HepG2 (cell line): Measurements from ENCODE around the gene C19orf47. TPM values are rescaled to one million over a fixed set of nuclear protein-coding genes. Genes with fewer than 3 reads are reported as not detected.

Experiments used
- ATAC-seq: fragments of 200-7000 bp; cut with Tn5 transposase; 3 replicates; pipeline ENCODE4 v1.9.1; 2020; ENCODE audit warnings: mild to moderate bottlenecking, moderate library complexity
- BruUV-seq: library from RNA; stranded (reverse); fragments of 400-500 nt; replicated peaks from 2 replicates; lab custom pipeline; 2021; lab: Mats Ljungman, UMichigan
- CTCF ChIA-PET: fragments of 300-600 bp; formaldehyde crosslinking; extraction: SDS; loops from one replicate; lab custom pipeline; 2021; ENCODE audit warnings: low total read pairs, inconsistent platforms, low intra/inter-chr PET ratio; lab: Yijun Ruan, JAX
- POLR2A ChIA-PET: fragments of 350-600 bp; sonication (Branson Sonifier 250); formaldehyde crosslinking; loops from one replicate; lab custom pipeline; 2020; ENCODE audit warnings: antibody characterized with exemption, inconsistent platforms; lab: Yijun Ruan, JAX
- DNase-seq: peaks from one replicate; pipeline ENCODE4 v3.0.0-alpha.2; 2015; ENCODE audit warnings: low spot score
- FAIRE-seq: peaks from 3 replicates; lab custom pipeline; 2011; peaks lifted over from hg19 to GRCh38; lab: Jason Lieb, UNC
- H2AFZ ChIP-seq: one replicate; pipeline ENCODE4 v1.6.1; 2011; ENCODE audit warnings: low read length, inconsistent platforms
- H3K27ac ChIP-seq: fragments of 300-600 bp; 3 replicates; pipeline ENCODE4 v1.8.0; 2011; ENCODE audit warnings: mixed run types, mild to moderate bottlenecking, mixed read lengths, low read length, inconsistent platforms; ENCODE audit not compliant: insufficient read depth; ENCODE audit errors: extremely low read length
- H3K27me3 ChIP-seq, 2 experiments: fragments of 200-600 bp in 1 of 2; 2 replicates in 1 of 2; 3 replicates in 1 of 2; pipeline versions ENCODE4 v1.6.0 to v1.8.0; 2011; ENCODE audit warnings: low read length in 2 of 2, mild to moderate bottlenecking in 2 of 2, moderate library complexity in 2 of 2, inconsistent platforms in 1 of 2; ENCODE audit not compliant: insufficient read depth in 2 of 2, control insufficient read depth in 1 of 2
- H3K36me3 ChIP-seq, 2 experiments: fragments of 200-600 bp in 1 of 2; replicated peaks in 1 of 2; 2 replicates in 1 of 2; 3 replicates in 1 of 2; pipeline versions ENCODE4 v1.5.1 to v1.8.0; 2011; ENCODE audit warnings: low read length in 2 of 2, inconsistent platforms in 1 of 2; ENCODE audit not compliant: insufficient read depth in 2 of 2, control insufficient read depth in 1 of 2
- H3K4me1 ChIP-seq: 2 replicates; pipeline ENCODE4 v1.5.1; 2012; ENCODE audit warnings: low read length, inconsistent platforms; ENCODE audit not compliant: insufficient read depth
- H3K4me2 ChIP-seq: 2 replicates; pipeline ENCODE4 v1.6.0; 2011; ENCODE audit warnings: low read depth, low read length, inconsistent platforms
- H3K4me3 ChIP-seq, 3 experiments: fragments of 200-600 bp in 1 of 3; sonication (generic), shearing (Covaris generic) in 1 of 3; replicated peaks in 1 of 3; 2 replicates each; pipeline ENCODE4 v1.5.1; 2011 to 2016; ENCODE audit warnings: low read length in 3 of 3, inconsistent platforms in 2 of 3, low read depth in 2 of 3, mild to moderate bottlenecking in 2 of 3, control low read depth in 1 of 3, mixed read lengths in 1 of 3; ENCODE audit not compliant: insufficient read depth in 1 of 3
- H3K79me2 ChIP-seq: one replicate; pipeline ENCODE4 v1.6.1; 2011; ENCODE audit warnings: low read length, inconsistent platforms; ENCODE audit not compliant: insufficient read depth
- H3K9ac ChIP-seq: 2 replicates; pipeline ENCODE4 v1.6.0; 2011; ENCODE audit warnings: mild to moderate bottlenecking, low read depth, low read length, inconsistent platforms; ENCODE audit not compliant: insufficient read depth
- H3K9me3 ChIP-seq: 2 replicates; pipeline ENCODE4 v1.5.1; 2012; ENCODE audit warnings: mild to moderate bottlenecking, low read length
- H4K20me1 ChIP-seq: 2 replicates; pipeline ENCODE4 v1.6.0; 2011; ENCODE audit warnings: inconsistent platforms, mild to moderate bottlenecking, low read length, moderate library complexity; ENCODE audit not compliant: insufficient read depth
- ATF4 ChIP-seq, 2 experiments: fragments of 450-650 bp in 1 of 2; sonication (generic) in 1 of 2; formaldehyde crosslinking; IDR thresholded peaks; 2 replicates each; pipeline versions ENCODE4 v1.5.0 to v1.8.0; 2020 to 2022; ENCODE audit warnings: mild to moderate bottlenecking in 1 of 2, missing genetic modification reagents in 1 of 2
- BRD4 ChIP-seq: sonication (generic); formaldehyde crosslinking; IDR thresholded peaks from 2 replicates; pipeline ENCODE4 v1.4.0; 2020; ENCODE audit warnings: missing genetic modification reagents
- CREB3 ChIP-seq: sonication (generic); formaldehyde crosslinking; IDR thresholded peaks from 2 replicates; pipeline ENCODE4 v1.5.0; 2020; ENCODE audit warnings: missing genetic modification reagents
- GLI4 ChIP-seq: sonication (generic); formaldehyde crosslinking; IDR thresholded peaks from 2 replicates; pipeline ENCODE4 v1.5.1; 2020; ENCODE audit warnings: missing genetic modification reagents, mild to moderate bottlenecking, moderate library complexity, borderline replicate concordance
- HOXA3 ChIP-seq: sonication (generic); formaldehyde crosslinking; IDR thresholded peaks from 2 replicates; pipeline ENCODE4 v1.5.0; 2020; ENCODE audit warnings: missing genetic modification reagents
- MAFK ChIP-seq, 2 experiments: IDR thresholded peaks in 1 of 2; conservative IDR thresholded peaks in 1 of 2; 2 replicates each; pipeline ENCODE4 v1.6.1; 2011; ENCODE audit warnings: improper control_type of control experiment in 2 of 2, low read length in 2 of 2
- NKX3-1 ChIP-seq: sonication (generic); formaldehyde crosslinking; IDR thresholded peaks from 2 replicates; pipeline ENCODE4 v1.5.0; 2020; ENCODE audit warnings: missing genetic modification reagents
- NR2F1 ChIP-seq, 2 experiments: fragments of 450-650 bp in 1 of 2; formaldehyde crosslinking in 1 of 2; IDR thresholded peaks; 2 replicates each; pipeline versions ENCODE4 v1.5.0 to v1.6.1; 2016 to 2020; ENCODE audit warnings: mild to moderate bottlenecking in 1 of 2, missing compliant biosample characterization in 1 of 2, missing genetic modification reagents in 1 of 2, moderate library complexity in 1 of 2
- SIN3A ChIP-seq: IDR thresholded peaks from 2 replicates; pipeline ENCODE4 v1.6.1; 2011; ENCODE audit warnings: low read depth, mild to moderate bottlenecking, control low read depth, low read length, borderline replicate concordance
- TBX2 ChIP-seq: sonication (generic); formaldehyde crosslinking; IDR thresholded peaks from 2 replicates; pipeline ENCODE4 v1.5.0; 2020; ENCODE audit warnings: missing genetic modification reagents, mild to moderate bottlenecking, borderline replicate concordance
- TRIM22 ChIP-seq: fragments of 450-650 bp; IDR thresholded peaks from 2 replicates; pipeline ENCODE4 v1.6.1; 2017
- ZFP36 ChIP-seq: fragments of 150-350 bp; IDR thresholded peaks from 2 replicates; pipeline ENCODE4 v1.6.1; 2018; ENCODE audit warnings: borderline replicate concordance, low read length, low read depth; ENCODE audit not compliant: partially characterized antibody
- ZNF136 ChIP-seq: sonication (generic); formaldehyde crosslinking; IDR thresholded peaks from 2 replicates; pipeline ENCODE4 v1.8.1; 2022; ENCODE audit warnings: low read depth, mild to moderate bottlenecking, moderate library complexity, missing genetic modification reagents
- ZNF550 ChIP-seq: sonication (generic); formaldehyde crosslinking; IDR thresholded peaks from 2 replicates; pipeline ENCODE4 v1.4.0; 2020; ENCODE audit warnings: mild to moderate bottlenecking, missing genetic modification reagents, borderline replicate concordance
- ZNF703 ChIP-seq: sonication (generic); formaldehyde crosslinking; IDR thresholded peaks from 2 replicates; pipeline ENCODE4 v1.5.1; 2020; ENCODE audit warnings: missing genetic modification reagents, mild to moderate bottlenecking, moderate library complexity, borderline replicate concordance
- ZNF773 ChIP-seq: sonication (generic); formaldehyde crosslinking; IDR thresholded peaks from 2 replicates; pipeline ENCODE4 v1.4.0; 2020; ENCODE audit warnings: missing genetic modification reagents, borderline replicate concordance
- ZNF83 ChIP-seq: sonication (generic); formaldehyde crosslinking; IDR thresholded peaks from 2 replicates; pipeline ENCODE4 v1.4.0; 2020; ENCODE audit warnings: missing genetic modification reagents, mild to moderate bottlenecking, borderline replicate concordance
- ZSCAN9 ChIP-seq: IDR thresholded peaks from 2 replicates; pipeline ENCODE4 v1.6.1; 2016; ENCODE audit warnings: borderline replicate concordance
- whole genome bisulfite sequencing: methylation state at CpG from one replicate; pipeline ENCODE4 v1.1.6; 2017; ENCODE audit warnings: low lambda C conversion rate; 5-methylcytosine and 5-hydroxymethylcytosine counted together
- in situ Hi-C: cut with HindIII; loops from 2 replicates; pipeline ENCODE4 v1.10.0; 2017; ENCODE audit warnings: low pct_unique_long_range_greater_than_20kb; ENCODE audit not compliant: extremely low pct_ligation_motif_present
- intact Hi-C: fragments of 100-400 bp; cut with micrococcal nuclease; formaldehyde crosslinking; loops from one replicate; pipeline ENCODE4 v1.10.0; 2022; ENCODE audit not compliant: unreplicated experiment
- polyA plus RNA-seq, 8 experiments: library from polyadenylated mRNA; depleted of rRNA in 3 of 8; stranded (reverse) in 7 of 8; unstranded in 1 of 8; fragments of >200 nt; fragmentation: Illumina TruSeq in 4 of 8; extraction: Trizol in 4 of 8; gene quantifications; 2 replicates each; pipeline versions ENCODE4 v1.2.1 to v1.2.3, GENCODE V29; 2011 to 2016; ENCODE audit warnings: low read depth in 4 of 8, missing spikeins in 1 of 8, mixed read lengths in 1 of 8; ENCODE audit not compliant: insufficient read depth in 1 of 8
- total RNA-seq, 5 experiments: library from RNA; depleted of rRNA; stranded (reverse); fragments of >200 nt; fragmentation: Illumina TruSeq; extraction: Trizol; gene quantifications; 2 replicates each; pipeline ENCODE4 v1.2.3, GENCODE V29; 2016; ENCODE audit warnings: low read depth in 1 of 5

C19orf47 gene
- total and polyA plus RNA-seq, 2 of the 13 experiments (the other 11 are each of a cell fraction or from before 2014, with no cell fraction given): 8.1 to 10.6 TPM

GRCh38 chr19:40304306-40304705, 43.9 kb downstream of the C19orf47 start:
- no peaks in the 10 kb centered on the region for H3K9me3 ChIP-seq
- no peak overlapping the region for H3K27ac ChIP-seq
- 31% methylated on average over 4 of the region's 4 CpGs for WGBS
- TF ChIP-seq ZNF703 (CRISPR knock-in tag): no peak
- TF ChIP-seq MAFK (conservative IDR thresholded peaks at IDR 0.05 in 1 of 2, IDR thresholded peaks at IDR 0.05 in 1 of 2; ENCODE audit: low read length in 2 of 2): no peak
- no peak for TF ChIP-seq ZNF136 (CRISPR knock-in tag)
- TF ChIP-seq TBX2 (CRISPR knock-in tag): no peak
- TF ChIP-seq ZSCAN9 (CRISPR knock-in tag): no peak
- TF ChIP-seq NR2F1 (CRISPR knock-in tag; IDR thresholded peaks at IDR 0.05): no peak
- no peak for TF ChIP-seq ZNF83
- TF ChIP-seq NKX3-1 (CRISPR knock-in tag): no peak
- no peak for TF ChIP-seq HOXA3
- no peak for TF ChIP-seq SIN3A
- no peak for TF ChIP-seq BRD4 (CRISPR knock-in tag)
- no peak for TF ChIP-seq ZNF550
- TF ChIP-seq ZNF773 (CRISPR knock-in tag): no peak
- TF ChIP-seq TRIM22: no peak
- no peak for TF ChIP-seq CREB3 (CRISPR knock-in tag)
- no peak for TF ChIP-seq ATF4 (CRISPR knock-in tag; IDR thresholded peaks at IDR 0.05)
- no peak for TF ChIP-seq GLI4
- no peak for TF ChIP-seq ZFP36
- H3K79me2 ChIP-seq: no peaks in the 10 kb centered on the region
- in situ Hi-C loops: no loop called here
- no TSS peak for BruUV-seq
- no peak for ATAC-seq
- no peak overlapping the region for H3K4me2 ChIP-seq
- no peak for DNase-seq
- H3K4me1 ChIP-seq: no peaks in the 10 kb centered on the region
- no peaks in the 10 kb centered on the region for H3K27me3 ChIP-seq
- H3K4me3 ChIP-seq: no peak overlapping the region
- no peak for FAIRE-seq
- no peaks in the 10 kb centered on the region for H4K20me1 ChIP-seq
- POLR2A ChIA-PET: no interaction called here
- no peak overlapping the region for H2AFZ ChIP-seq
- CTCF ChIA-PET: no interaction called here
- intact Hi-C loops: loop anchor here (10.0 kb wide), 1 partner anchor 220 kb away; no protein-coding TSS in a partner anchor
- no peak overlapping the region for H3K9ac ChIP-seq
- H3K36me3 ChIP-seq: no peaks in the 10 kb centered on the region
